ENCODE data around the gene CRADD. TPM values are rescaled to one million over a fixed set of nuclear protein-coding genes. Genes with fewer than 3 reads are reported as not detected.

The CRADD gene
- total and polyA plus RNA-seq, 2 donors (not counting 3 experiments of a cell fraction or from before 2014, with no cell fraction given), result 11.7 to 14.5 TPM

DNA sequence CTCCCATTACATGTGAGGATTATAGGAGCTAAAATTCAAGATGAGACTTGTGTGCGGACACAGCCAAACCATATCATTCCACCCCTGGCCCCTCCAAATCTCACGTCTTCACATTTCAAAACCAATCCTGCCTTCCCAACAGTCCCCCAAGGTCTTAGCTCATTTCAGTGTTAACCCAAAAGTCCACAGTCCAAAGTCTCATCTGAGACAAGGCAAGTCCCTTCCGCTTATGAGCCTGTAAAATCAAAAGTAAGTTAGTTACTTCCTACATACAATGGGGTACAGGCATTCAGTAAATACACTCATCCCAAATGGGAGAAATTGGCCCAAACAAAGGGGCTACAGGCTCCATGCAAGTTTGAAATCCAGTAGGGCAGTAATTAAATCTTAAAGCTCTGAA lies 76.1 kb downstream of the CRADD start:
- H3K36me3 ChIP-seq (ENCODE audit: control insufficient read depth in 2 of 2, extremely low read depth in 1 of 2, insufficient read depth in 2 of 2, low read length in 2 of 2), result no peaks in the 10 kb centered on the region
- no peaks in the 10 kb centered on the region for H3K79me2 ChIP-seq (ENCODE audit: control insufficient read depth, insufficient read depth, low read length)
- ChIA-PET POLR2A (no interaction called here), CTCF (no interaction called here)
- no peak for DNase-seq (ENCODE audit: low read depth, low spot score)
- intact Hi-C loops (cut with micrococcal nuclease), result no loop called here
- no peaks in the 10 kb centered on the region for H3K27me3 ChIP-seq (ENCODE audit: control insufficient read depth in 2 of 2, insufficient read depth in 2 of 2, low read length in 2 of 2)
- no peaks in the 10 kb centered on the region for H3K9me3 ChIP-seq (replicated peaks; ENCODE audit: control insufficient read depth, insufficient read depth, low read length)
- H3K9me1 ChIP-seq (replicated peaks; ENCODE audit: control insufficient read depth, extremely low read depth, insufficient read depth, low read length), result no peaks in the 10 kb centered on the region
- H4K20me1 ChIP-seq (replicated peaks; ENCODE audit: control insufficient read depth, extremely low read depth, insufficient read depth, low read length), result no peaks in the 10 kb centered on the region
- BruUV-seq (replicated peaks), result no TSS peak
- H2AFZ ChIP-seq (ENCODE audit: low read depth, low read length), result no peak overlapping the region
- H3K27ac ChIP-seq (ENCODE audit: insufficient read depth, low read depth, low read length), result no peak overlapping the region
- H3K4me1 ChIP-seq (ENCODE audit: control insufficient read depth, extremely low read depth, insufficient read depth, low read length), result peaks cover 4% of the 10 kb centered on the region
- dilution Hi-C loops (cut with MboI; ENCODE audit: extremely low pct_ligation_motif_present, low sequenced_read_pairs), result no loop called here
- H3K4me3 ChIP-seq (replicated peaks in 1 of 3; ENCODE audit: insufficient read depth in 1 of 3, low read depth in 1 of 3, low read length in 3 of 3), result no peak overlapping the region
- H3K4me2 ChIP-seq (ENCODE audit: insufficient read depth, low read length), result no peak overlapping the region
- H3K9ac ChIP-seq (replicated peaks; ENCODE audit: extremely low read depth, insufficient read depth, low read length), result no peak overlapping the region
- no peak for TF ChIP-seq MYC (IDR thresholded peaks at IDR 0.05; ENCODE audit: low read depth, low read length)
- TF ChIP-seq GATA2 (IDR thresholded peaks at IDR 0.05; ENCODE audit: insufficient read depth, insufficient read length, low read depth, low read length), result no peak
- no peak for TF ChIP-seq EZH2 (IDR thresholded peaks at IDR 0.05; ENCODE audit: borderline replicate concordance, low read depth, low read length, severe bottlenecking)
- TF ChIP-seq, protein P1, sequence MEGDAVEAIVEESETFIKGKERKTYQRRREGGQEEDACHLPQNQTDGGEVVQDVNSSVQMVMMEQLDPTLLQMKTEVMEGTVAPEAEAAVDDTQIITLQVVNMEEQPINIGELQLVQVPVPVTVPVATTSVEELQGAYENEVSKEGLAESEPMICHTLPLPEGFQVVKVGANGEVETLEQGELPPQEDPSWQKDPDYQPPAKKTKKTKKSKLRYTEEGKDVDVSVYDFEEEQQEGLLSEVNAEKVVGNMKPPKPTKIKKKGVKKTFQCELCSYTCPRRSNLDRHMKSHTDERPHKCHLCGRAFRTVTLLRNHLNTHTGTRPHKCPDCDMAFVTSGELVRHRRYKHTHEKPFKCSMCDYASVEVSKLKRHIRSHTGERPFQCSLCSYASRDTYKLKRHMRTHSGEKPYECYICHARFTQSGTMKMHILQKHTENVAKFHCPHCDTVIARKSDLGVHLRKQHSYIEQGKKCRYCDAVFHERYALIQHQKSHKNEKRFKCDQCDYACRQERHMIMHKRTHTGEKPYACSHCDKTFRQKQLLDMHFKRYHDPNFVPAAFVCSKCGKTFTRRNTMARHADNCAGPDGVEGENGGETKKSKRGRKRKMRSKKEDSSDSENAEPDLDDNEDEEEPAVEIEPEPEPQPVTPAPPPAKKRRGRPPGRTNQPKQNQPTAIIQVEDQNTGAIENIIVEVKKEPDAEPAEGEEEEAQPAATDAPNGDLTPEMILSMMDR (IDR thresholded peaks at IDR 0.05; ENCODE audit: extremely low read depth in 1 of 2, insufficient read depth in 1 of 2, low read depth in 1 of 2, low read length in 2 of 2), result no peak
- TF ChIP-seq, protein P2, sequence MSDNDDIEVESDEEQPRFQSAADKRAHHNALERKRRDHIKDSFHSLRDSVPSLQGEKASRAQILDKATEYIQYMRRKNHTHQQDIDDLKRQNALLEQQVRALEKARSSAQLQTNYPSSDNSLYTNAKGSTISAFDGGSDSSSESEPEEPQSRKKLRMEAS (IDR thresholded peaks at IDR 0.05; ENCODE audit: insufficient read depth, insufficient read length), result no peak
- no peak for TF ChIP-seq POLR2AphosphoS5 (IDR thresholded peaks at IDR 0.05; ENCODE audit: insufficient read depth, low read depth, low read length)
- no peak for TF ChIP-seq JUN (IDR thresholded peaks at IDR 0.05; ENCODE audit: borderline replicate concordance, insufficient read depth, insufficient read length, low read depth)
- no peak for TF ChIP-seq FOS (IDR thresholded peaks at IDR 0.05; ENCODE audit: borderline replicate concordance, insufficient read depth, low read length)
- TF ChIP-seq POLR2A (IDR thresholded peaks at IDR 0.05; ENCODE audit: low read depth, low read length), result no peak
- no peak for FAIRE-seq
